ENCODE data around the gene FAM234B. TPM values are rescaled to one million over a fixed set of nuclear protein-coding genes. Genes with fewer than 3 reads are reported as not detected.
"Not testable (repeated sequence)": the region's sequence is repeated elsewhere in the genome, so short reads cannot be mapped to it uniquely, and the experiment has no call there.

Gene FAM234B
- total RNA-seq, 4 donors from 2014 or later = 6.3 to 14.2 (median 7.5) TPM

- DNase-seq (ENCODE audit: low spot score) = no peak
- no peak for TF ChIP-seq CTCF (IDR thresholded peaks at IDR 0.05)
- ATAC-seq (ENCODE audit: low FRiP score) = no peak
Measured at GRCh38 chr12:13080266-13080665, 36.1 kb downstream of the FAM234B start.

GRCh38 chr12:13082861-13083260, 38.7 kb downstream of the FAM234B start:
- DNase-seq (ENCODE audit: low spot score) (no peak), ATAC-seq (ENCODE audit: low FRiP score) (no peak)
- no peak for TF ChIP-seq CTCF (IDR thresholded peaks at IDR 0.05)

GRCh38 chr12:13083638-13084037, 39.5 kb downstream of the FAM234B start:
- DNase-seq (ENCODE audit: low spot score); ATAC-seq (ENCODE audit: low FRiP score): not testable (repeated sequence)

GRCh38 chr12:13084898-13085640, 40.9 kb downstream of the FAM234B start:
- ATAC-seq (ENCODE audit: low FRiP score) = peak; percentile 35
- no peak for DNase-seq (ENCODE audit: low spot score)
- no peak for TF ChIP-seq CTCF (IDR thresholded peaks at IDR 0.05)

GRCh38 chr12:13085968-13086686, 41.9 kb downstream of the FAM234B start:
- TF ChIP-seq CTCF (IDR thresholded peaks at IDR 0.05) = no peak
- DNase-seq (ENCODE audit: low spot score) (no peak), ATAC-seq (ENCODE audit: low FRiP score) (peak; percentile 89)

GRCh38 chr12:13087766-13088165, 43.6 kb downstream of the FAM234B start:
- no peak for TF ChIP-seq CTCF (IDR thresholded peaks at IDR 0.05)
- DNase-seq (ENCODE audit: low spot score) = no peak
- ATAC-seq (ENCODE audit: low FRiP score) = no peak

GRCh38 chr12:13088496-13088895, 44.3 kb downstream of the FAM234B start:
- TF ChIP-seq CTCF (IDR thresholded peaks at IDR 0.05) = no peak
- no peak for ATAC-seq (ENCODE audit: low FRiP score)
- DNase-seq (ENCODE audit: low spot score) = no peak

Measured in omental fat pad (tissue), 4 donors.